Transverse colon (tissue), 3 donors: Measurements from ENCODE around the gene LYZL6.

Experiments used
- EP300 ChIP-seq: sonication (generic); formaldehyde crosslinking; IDR thresholded peaks from one replicate; pipeline ENCODE4 v1.6.1; 2017; ENCODE audit warnings: antibody characterized with exemption, low read depth
- POLR2A ChIP-seq: fragments of 450-650 bp; IDR thresholded peaks from one replicate; pipeline ENCODE4 v1.6.1; 2016; ENCODE audit warnings: antibody characterized with exemption, mild to moderate bottlenecking, moderate library complexity
- TF ChIP-seq, protein P1 (sequence below), 5 experiments: fragments of 200-600 bp in 3 of 5; fragments of 450-650 bp in 2 of 5; sonication (generic) in 3 of 5; IDR thresholded peaks; 1 replicate in 2 of 5; 2 replicates in 3 of 5; pipeline ENCODE4 v1.5.1; 2016 to 2017; ENCODE audit warnings: antibody characterized with exemption in 5 of 5, inconsistent platforms in 3 of 5, mild to moderate bottlenecking in 2 of 5, moderate library complexity in 1 of 5

DNA sequence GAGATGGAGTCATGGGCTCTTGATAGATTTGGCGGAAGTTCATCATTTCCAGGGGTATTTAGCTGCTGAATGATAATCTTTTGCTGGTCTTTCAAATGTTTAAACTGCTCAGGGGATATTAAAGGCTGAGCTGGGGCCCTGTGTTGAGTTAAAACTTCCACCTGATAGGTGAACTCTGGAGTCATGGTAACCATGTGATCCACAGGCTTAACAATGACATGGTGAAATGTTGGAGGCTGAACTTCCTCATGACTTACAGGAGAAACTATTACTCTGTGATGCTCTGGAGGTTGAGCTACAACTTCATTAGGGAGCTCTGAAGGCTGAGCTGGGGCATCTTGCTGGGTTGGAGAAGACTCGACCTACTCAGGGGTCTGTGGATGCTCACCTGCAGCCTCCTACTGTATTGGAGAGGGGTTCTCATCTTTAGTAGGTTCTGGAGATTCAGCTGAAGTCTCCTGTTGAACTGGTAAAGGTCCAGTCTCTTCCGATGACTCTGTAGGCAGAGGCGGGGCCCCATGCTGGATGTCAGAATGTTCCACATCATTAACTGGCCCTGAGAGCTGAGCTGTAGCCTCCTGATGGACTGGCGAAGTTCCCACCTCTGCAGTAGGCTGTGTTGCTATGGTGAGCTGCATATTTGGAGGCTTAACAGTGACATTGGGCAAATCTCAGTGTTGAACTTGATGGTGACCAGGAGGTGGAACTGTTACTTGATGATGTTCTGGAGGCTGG is 37.2 kb downstream of the LYZL6 start:
- TF ChIP-seq, protein P1, sequence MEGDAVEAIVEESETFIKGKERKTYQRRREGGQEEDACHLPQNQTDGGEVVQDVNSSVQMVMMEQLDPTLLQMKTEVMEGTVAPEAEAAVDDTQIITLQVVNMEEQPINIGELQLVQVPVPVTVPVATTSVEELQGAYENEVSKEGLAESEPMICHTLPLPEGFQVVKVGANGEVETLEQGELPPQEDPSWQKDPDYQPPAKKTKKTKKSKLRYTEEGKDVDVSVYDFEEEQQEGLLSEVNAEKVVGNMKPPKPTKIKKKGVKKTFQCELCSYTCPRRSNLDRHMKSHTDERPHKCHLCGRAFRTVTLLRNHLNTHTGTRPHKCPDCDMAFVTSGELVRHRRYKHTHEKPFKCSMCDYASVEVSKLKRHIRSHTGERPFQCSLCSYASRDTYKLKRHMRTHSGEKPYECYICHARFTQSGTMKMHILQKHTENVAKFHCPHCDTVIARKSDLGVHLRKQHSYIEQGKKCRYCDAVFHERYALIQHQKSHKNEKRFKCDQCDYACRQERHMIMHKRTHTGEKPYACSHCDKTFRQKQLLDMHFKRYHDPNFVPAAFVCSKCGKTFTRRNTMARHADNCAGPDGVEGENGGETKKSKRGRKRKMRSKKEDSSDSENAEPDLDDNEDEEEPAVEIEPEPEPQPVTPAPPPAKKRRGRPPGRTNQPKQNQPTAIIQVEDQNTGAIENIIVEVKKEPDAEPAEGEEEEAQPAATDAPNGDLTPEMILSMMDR (IDR thresholded peaks at IDR 0.05): no peak
- TF ChIP-seq EP300: no peak
- no peak for TF ChIP-seq POLR2A
